Stomach (tissue), 9 donors: Measurements from ENCODE around the gene GNG4. TPM values are rescaled to one million over a fixed set of nuclear protein-coding genes. Genes with fewer than 3 reads are reported as not detected.
"Not testable (repeated sequence)": the region's sequence is repeated elsewhere in the genome, so short reads cannot be mapped to it uniquely, and the experiment has no call there.

Experiments used
- DNase-seq, 2 donors: peaks; one replicate each; pipeline versions ENCODE4 v3.0.0 to v3.0.0-alpha.2; 2013 to 2019
- H3K27ac ChIP-seq, 5 donors: fragments of 200-600 bp in 4 of 5; sonication (generic) in 4 of 5; one replicate each; pipeline ENCODE4 v1.5.1; 2013 to 2019; ENCODE audit warnings: mild to moderate bottlenecking in 1 of 5, moderate library complexity in 1 of 5
- H3K27me3 ChIP-seq, 3 donors: fragments of 200-600 bp; sonication (generic); one replicate each; pipeline ENCODE4 v1.5.1; 2017 to 2019; ENCODE audit warnings: mixed run types in 1 of 3
- H3K36me3 ChIP-seq, 4 donors: fragments of 200-600 bp; sonication (generic); 1 replicate in 3 of 4; 2 replicates in 1 of 4; pipeline ENCODE4 v1.5.1; 2016 to 2019
- H3K4me1 ChIP-seq, 4 donors: fragments of 200-600 bp; sonication (generic); one replicate each; pipeline ENCODE4 v1.5.1; 2016 to 2019
- H3K4me3 ChIP-seq, 4 donors: fragments of 200-600 bp; sonication (generic) in 3 of 4; one replicate each; pipeline ENCODE4 v1.5.1; 2016 to 2019; ENCODE audit warnings: mild to moderate bottlenecking in 1 of 4
- H3K9me3 ChIP-seq, 4 donors: fragments of 200-600 bp; sonication (generic); one replicate each; pipeline ENCODE4 v1.5.1; 2016 to 2019
- EP300 ChIP-seq: sonication (generic); formaldehyde crosslinking; IDR thresholded peaks from one replicate; pipeline ENCODE4 v1.6.1; 2017; ENCODE audit warnings: antibody characterized with exemption
- POLR2A ChIP-seq, 4 donors: fragments of 450-650 bp; IDR thresholded peaks; one replicate each; pipeline ENCODE4 v1.6.1; 2016; ENCODE audit warnings: antibody characterized with exemption in 4 of 4, control low read depth in 2 of 4, mild to moderate bottlenecking in 1 of 4, moderate library complexity in 1 of 4
- POLR2AphosphoS5 ChIP-seq, 3 donors: sonication (generic); formaldehyde crosslinking; IDR thresholded peaks; one replicate each; pipeline ENCODE4 v1.6.1; 2016; ENCODE audit warnings: antibody characterized with exemption in 3 of 3
- WGBS, 5 donors: extraction: QIAGEN DNeasy Blood & Tissue Kit in 3 of 5; methylation state at CpG; one replicate each; pipeline versions ENCODE4 v1.1.5 to v1.1.7; 2013 to 2018; 5-methylcytosine and 5-hydroxymethylcytosine counted together
- intact Hi-C: fragments of 100-400 bp; cut with DNase I; formaldehyde crosslinking; loops from one replicate; pipeline ENCODE4 v1.15.1; 2023; ENCODE audit warnings: low total_unique reads
- polyA plus RNA-seq, 3 donors: library from polyadenylated mRNA; stranded (reverse); fragments of 200-250 nt; gene quantifications; one replicate each; pipeline ENCODE4 v1.2.3, GENCODE V29; 2013
- total RNA-seq, 5 donors: library from RNA; depleted of rRNA; stranded (reverse); fragments of >200 nt; gene quantifications; one replicate each; pipeline versions ENCODE4 v1.1.0 to v1.2.3, GENCODE V29; 2014 to 2016
- TF ChIP-seq, protein P1 (sequence below), 7 experiments: fragments of 450-650 bp in 4 of 7; fragments of 200-600 bp in 3 of 7; sonication (generic) in 3 of 7; IDR thresholded peaks; one replicate each; pipeline ENCODE4 v1.5.1; 2016 to 2019; ENCODE audit warnings: antibody characterized with exemption in 7 of 7, control low read depth in 2 of 7, mild to moderate bottlenecking in 1 of 7
- donor health status: healthy with polysubstance abuse.
- donor health status: Bipolar disorder and iron deficiency.
- donor health status: healthy.

Gene GNG4
- total and polyA plus RNA-seq, 8 donors: 0.58 to 5.1 (median 1.4) TPM; not detected in 1

DNA sequence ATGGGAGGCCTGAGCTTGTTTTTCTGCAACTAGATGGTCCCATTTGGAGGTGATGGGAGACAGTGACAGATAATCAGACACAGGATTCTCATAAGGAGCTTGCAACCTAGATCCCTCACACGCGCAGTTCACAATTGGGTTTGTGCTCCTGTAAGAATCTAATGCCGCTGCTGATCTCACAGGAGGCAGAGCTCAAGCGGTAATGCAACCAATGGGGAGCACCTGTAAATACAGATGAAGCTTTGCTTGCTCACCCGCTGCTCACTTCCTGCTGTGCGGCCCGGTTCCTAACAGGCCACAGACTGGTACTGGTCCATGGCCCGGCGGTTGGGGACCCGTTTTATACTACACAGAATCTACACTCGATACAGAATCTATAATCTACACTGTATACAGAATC, 92.8 kb downstream of the GNG4 start:
- Histone ChIP-seq H3K27me3 (no peaks in the 10 kb centered on the region), H3K9me3 (no peaks in the 10 kb centered on the region), H3K4me3 (no peak overlapping the region), H3K27ac (no peak overlapping the region), H3K4me1 (no peaks in the 10 kb centered on the region), H3K36me3 (no peaks in the 10 kb centered on the region)
- TF ChIP-seq EP300 (no peak), POLR2AphosphoS5 (IDR thresholded peaks at IDR 0.05) (no peak), POLR2A (IDR thresholded peaks at IDR 0.05) (no peak)
- TF ChIP-seq, protein P1, sequence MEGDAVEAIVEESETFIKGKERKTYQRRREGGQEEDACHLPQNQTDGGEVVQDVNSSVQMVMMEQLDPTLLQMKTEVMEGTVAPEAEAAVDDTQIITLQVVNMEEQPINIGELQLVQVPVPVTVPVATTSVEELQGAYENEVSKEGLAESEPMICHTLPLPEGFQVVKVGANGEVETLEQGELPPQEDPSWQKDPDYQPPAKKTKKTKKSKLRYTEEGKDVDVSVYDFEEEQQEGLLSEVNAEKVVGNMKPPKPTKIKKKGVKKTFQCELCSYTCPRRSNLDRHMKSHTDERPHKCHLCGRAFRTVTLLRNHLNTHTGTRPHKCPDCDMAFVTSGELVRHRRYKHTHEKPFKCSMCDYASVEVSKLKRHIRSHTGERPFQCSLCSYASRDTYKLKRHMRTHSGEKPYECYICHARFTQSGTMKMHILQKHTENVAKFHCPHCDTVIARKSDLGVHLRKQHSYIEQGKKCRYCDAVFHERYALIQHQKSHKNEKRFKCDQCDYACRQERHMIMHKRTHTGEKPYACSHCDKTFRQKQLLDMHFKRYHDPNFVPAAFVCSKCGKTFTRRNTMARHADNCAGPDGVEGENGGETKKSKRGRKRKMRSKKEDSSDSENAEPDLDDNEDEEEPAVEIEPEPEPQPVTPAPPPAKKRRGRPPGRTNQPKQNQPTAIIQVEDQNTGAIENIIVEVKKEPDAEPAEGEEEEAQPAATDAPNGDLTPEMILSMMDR (IDR thresholded peaks at IDR 0.05): no peak
- WGBS, 5 donors: 81 to 95% (median 93%) methylated on average over 11 of the region's 11 CpGs
- DNase-seq: no peak
- intact Hi-C loops: no loop called here

DNA sequence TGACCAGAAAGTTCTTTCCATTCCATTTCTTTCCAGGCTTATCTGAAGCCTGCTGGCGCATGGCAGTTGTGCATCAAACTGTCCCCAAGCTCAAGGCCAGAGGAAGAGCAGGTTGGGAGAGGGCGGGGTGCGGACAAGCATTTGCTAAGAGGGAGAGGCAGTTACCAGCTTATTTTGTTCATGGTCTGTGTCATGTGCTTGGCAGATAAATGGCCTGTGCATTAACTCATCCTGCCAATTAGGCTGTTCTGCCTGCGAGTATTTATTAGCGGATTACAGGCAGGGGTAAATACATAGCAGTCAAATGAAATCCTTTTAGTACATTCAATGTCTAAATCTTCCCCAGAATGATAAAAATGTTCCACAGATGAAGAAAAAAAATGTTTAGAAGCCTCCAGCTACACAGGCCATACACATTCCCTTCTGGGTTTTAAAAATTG, 96.5 kb downstream of the GNG4 start:
- Histone ChIP-seq H3K4me1 (no peaks in the 10 kb centered on the region), H3K9me3 (no peaks in the 10 kb centered on the region), H3K27ac (no peak overlapping the region), H3K36me3 (no peaks in the 10 kb centered on the region), H3K4me3 (no peak overlapping the region), H3K27me3 (peaks cover 0 to 7% (median 0%) of the 10 kb centered on the region in 3 donors)
- DNase-seq: peak in 1 of 2 donors; percentile 50
- WGBS, 5 donors: 71 to 79% (median 75%) methylated on average over 4 to 5 of the region's 5 CpGs
- TF ChIP-seq, protein P1 (IDR thresholded peaks at IDR 0.05): no peak
- TF ChIP-seq POLR2AphosphoS5 (IDR thresholded peaks at IDR 0.05): no peak
- TF ChIP-seq POLR2A (IDR thresholded peaks at IDR 0.05): no peak
- TF ChIP-seq EP300: no peak
- intact Hi-C loops: no loop called here

DNA sequence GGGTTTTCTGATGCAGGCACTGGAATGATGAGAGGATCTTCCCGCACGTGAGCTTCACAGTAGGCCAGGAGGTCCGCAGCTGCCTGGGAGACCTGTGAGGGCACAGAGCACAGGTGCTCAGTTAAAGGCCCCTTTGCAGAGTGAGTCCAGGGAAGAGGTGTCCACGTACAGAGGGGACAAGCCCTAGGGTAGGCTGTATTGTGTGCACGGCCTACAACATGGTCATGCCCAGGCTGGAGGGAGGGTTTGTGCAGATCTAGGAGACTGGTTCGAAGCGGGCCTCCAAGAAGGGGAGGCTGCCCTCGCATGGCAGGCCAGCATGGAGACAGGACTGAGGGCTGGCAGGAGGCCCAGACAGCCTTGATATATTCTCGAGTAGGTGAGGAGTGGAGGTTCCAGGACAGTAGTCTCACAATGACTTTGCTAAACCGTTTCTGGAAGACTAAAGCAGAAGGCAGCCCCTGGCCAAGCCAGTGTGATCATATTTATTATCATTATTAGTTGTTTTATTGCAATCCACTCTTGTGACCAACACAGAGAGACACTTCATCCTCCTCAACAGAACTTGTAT, 97.4 kb downstream of the GNG4 start:
- no peak overlapping the region for H3K27ac ChIP-seq
- TF ChIP-seq, protein P1 (IDR thresholded peaks at IDR 0.05): no peak
- TF ChIP-seq EP300 (no peak), POLR2AphosphoS5 (IDR thresholded peaks at IDR 0.05) (no peak), POLR2A (IDR thresholded peaks at IDR 0.05) (no peak)
- 74 to 83% (median 80%) methylated on average over 9 to 10 of the region's 10 CpGs for WGBS, 5 donors
- no peaks in the 10 kb centered on the region for H3K9me3 ChIP-seq
- peaks cover 0 to 7% (median 0%) of the 10 kb centered on the region in 3 donors for H3K27me3 ChIP-seq
- no peak for DNase-seq
- H3K4me1 ChIP-seq: no peaks in the 10 kb centered on the region
- no peak overlapping the region for H3K4me3 ChIP-seq
- H3K36me3 ChIP-seq: no peaks in the 10 kb centered on the region
- intact Hi-C loops: no loop called here

DNA sequence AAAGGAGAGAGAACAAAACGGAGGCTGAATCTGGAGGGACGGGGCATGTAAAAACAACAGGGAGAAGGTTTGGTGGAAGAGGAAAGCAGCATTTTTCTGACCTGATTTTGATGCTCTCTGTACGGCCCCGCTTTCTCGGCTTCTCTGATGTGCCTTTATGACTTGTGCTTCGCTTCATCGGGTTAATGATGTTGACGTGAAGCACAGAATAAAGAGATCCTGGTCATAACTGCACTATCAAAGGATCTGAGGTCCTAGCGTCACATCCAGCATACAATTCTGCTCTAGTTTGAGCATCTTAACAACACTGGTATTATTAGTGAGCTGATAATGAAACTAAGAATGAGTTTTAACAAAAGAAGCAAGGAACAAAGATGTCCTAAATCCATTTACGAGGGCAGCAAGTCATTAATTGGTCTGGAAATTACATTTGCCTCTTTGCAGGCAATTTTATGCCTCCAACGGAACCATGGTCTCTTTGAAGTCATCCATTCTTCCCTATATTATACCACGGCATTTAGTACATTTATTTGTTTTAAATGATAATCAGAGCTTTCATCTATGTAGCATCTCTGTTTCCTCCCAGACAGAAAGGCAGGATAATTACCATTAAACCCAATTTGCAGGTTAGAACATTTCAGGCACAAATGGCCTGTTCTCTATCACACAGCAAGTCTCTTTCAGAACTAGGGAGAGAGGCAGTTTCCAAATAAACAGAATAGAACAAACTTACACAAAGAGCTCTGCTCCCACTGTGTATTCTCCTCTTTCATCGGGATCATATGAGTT, 100.0 kb downstream of the GNG4 start:
- no peak overlapping the region for H3K4me3 ChIP-seq
- 78 to 86% (median 79%) methylated on average over 13 of the region's 13 CpGs for WGBS, 5 donors
- peaks cover 0 to 7% (median 0%) of the 10 kb centered on the region in 3 donors for H3K27me3 ChIP-seq
- no peaks in the 10 kb centered on the region for H3K36me3 ChIP-seq
- TF ChIP-seq POLR2A (IDR thresholded peaks at IDR 0.05): no peak
- no peak for TF ChIP-seq POLR2AphosphoS5 (IDR thresholded peaks at IDR 0.05)
- TF ChIP-seq, protein P1 (IDR thresholded peaks at IDR 0.05): no peak
- no peak for TF ChIP-seq EP300
- DNase-seq: no peak
- no peak overlapping the region for H3K27ac ChIP-seq
- H3K9me3 ChIP-seq: no peaks in the 10 kb centered on the region
- no peaks in the 10 kb centered on the region for H3K4me1 ChIP-seq
- intact Hi-C loops: no loop called here

DNA sequence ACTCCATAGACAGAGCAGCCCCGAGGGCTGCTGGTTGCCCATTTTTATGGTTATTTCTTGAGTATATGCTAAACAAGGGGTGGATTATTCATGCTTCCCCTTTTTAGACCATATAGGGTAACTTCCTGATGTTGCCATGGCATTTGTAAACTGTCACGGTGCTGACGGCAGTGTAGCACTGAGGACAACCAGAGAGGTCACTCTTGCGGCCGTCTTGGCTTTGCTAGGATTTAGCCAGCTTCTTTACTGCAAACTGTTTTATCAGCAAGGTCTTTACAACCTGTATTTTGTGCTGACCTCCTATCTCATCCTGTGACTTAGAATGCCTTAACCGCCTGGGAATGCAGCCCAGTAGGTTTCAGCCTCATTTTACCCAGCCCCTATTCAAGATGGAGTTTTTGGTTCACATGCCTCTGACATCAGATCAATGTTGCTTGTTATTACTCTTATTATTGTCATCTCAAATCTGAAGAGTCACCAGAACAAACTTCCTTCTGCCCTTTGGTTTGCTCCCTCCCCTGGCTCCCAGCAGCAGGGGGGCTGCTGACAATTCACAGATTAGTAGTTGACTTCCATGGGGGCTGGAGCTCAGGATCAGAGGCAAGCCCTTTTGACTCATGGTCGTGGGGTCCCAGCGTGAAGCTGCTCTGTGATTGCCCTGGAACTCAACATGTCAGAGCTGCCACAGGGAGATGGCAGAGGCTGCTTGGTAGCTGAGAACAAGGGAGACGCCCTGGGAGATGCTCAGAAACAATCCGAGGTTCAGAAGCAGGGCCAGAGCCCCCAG, 103.0 kb downstream of the GNG4 start:
- H3K36me3 ChIP-seq, intact Hi-C loops, H3K4me3 ChIP-seq, H3K27me3 ChIP-seq, H3K4me1 ChIP-seq, H3K27ac ChIP-seq, H3K9me3 ChIP-seq: not testable (repeated sequence)
- peak in 1 of 2 donors; percentile 31 for DNase-seq
- 34 to 46% (median 41%) methylated on average over 10 of the region's 10 CpGs for WGBS, 5 donors
